GM18868 (cell line): ENCODE measurements around the gene CD72.
"Not testable (repeated sequence)": the region's sequence is repeated elsewhere in the genome, so short reads cannot be mapped to it uniquely, and the experiment has no call there.

Source experiments
- ATAC-seq: cut with Tn5 transposase; IDR thresholded peaks from one replicate; pipeline ENCODE4 v1.9.1; 2021; ENCODE audit warnings: mild to moderate bottlenecking, moderate library complexity; ENCODE audit not compliant: unreplicated experiment

CD72 gene

DNA sequence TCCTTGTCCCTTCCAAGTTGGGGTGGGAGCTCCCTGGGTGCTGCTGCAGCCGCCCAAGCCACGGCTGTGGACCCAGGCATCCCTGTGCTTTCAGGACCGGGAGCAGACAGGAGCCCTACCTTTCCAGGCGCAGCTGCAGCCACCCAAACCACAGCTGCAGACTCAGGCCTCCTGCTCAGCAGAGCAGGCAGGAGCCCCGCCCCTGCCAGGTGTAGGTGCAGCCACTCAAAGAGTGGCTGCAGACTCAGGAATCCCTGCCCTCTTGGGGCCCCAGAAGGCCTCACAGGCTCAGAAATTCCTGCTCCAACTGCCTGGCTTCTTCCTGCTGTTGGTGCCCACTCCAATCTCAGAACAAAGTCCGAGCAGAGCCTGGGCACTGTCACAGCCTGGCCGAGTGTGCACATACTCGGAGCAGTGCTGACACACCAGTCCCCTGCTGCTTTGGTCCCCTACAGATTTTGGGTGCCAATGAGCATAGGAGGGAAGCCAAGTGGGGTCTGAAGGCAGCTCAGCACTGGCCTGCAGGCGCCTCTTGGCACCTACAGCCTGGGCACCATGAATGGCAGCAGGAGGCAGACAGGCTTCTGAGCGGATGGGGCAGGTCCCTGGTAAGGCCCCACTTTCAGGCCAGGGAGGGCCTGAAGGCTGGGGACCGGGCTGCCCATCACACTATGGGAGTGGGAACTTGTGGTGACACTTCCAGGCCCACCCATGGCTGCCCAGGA is 19.2 kb downstream of the CD72 start:
- no peak for ATAC-seq

GRCh38 chr9:35596907-35597306 is 21.3 kb downstream of the CD72 start:
- not testable (repeated sequence) for ATAC-seq

DNA sequence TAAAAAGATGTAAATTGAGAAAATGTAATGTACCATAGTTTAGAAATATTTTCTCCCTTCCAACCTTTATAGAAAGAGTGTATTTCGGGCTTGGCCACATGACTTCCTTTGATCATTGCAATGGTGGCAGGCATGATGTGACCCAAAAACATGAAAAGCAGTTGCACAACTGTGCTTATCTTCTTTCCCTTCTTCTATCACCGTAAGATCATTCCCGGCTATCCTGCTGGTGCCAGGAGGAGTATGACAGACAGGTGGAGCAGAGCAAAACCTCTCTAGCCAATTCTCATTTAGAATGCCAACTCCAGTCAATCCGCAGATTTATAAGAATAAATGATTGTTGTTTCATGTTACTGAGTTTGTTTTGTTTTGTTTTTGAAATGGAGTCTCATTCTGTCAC is 23.7 kb downstream of the CD72 start:
- no peak for ATAC-seq

DNA sequence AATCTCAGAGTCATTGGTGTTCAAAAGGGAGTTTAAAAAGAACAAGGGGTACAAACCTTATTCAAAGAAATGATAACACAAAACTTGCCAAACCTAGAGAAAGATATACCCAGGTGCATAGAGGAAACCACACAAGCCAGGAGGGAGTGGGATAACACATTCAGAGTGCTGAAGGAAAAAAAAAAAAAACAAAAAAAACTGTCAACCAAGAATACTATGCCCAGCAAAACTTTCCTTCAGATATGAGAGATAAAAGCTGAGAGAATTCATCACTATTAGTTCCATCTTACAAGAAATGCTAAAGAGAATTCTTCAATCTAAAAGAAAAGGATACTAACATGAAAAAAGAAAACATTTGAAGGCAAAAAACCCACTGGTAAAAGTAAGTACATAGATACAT is 24.6 kb downstream of the CD72 start:
- no peak for ATAC-seq

DNA sequence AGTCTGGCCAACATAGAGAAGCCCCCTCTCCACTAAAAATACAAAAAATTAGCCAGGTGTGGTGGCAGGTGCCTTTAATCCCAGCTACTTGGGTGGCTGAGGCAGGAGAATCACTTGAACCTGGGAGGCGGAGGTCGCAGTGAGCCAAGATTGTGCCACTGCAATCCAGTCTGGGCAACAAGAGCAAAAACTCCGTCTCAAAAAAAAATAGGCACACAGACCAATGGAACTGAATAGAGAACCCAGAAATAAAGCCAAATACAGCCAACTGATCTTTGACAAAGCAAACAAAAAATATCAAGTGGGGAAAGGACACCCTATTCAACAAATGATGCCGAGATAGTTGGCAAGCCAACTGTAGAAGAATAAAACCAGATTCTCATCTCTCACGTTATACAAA is 29.7 kb downstream of the CD72 start:
- ATAC-seq = not testable (repeated sequence)

DNA sequence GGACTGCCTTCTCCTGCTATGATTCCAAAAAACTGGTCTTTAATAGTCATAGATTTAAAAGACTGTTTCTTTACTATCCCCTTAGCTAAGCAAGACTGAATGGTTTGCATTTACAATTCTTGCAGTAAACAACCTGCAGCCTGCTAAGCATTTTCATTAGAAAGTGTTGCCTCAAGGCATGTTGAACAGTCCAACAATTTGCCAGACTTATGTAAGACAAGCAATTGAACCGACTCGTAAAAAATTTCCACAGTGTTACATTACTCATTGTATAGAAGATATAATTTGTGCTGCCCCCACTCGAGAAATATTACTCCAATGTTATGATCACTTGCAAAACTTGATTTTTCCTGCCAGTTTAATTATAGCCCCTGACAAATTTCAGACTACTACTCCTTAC is 33.5 kb downstream of the CD72 start:
- ATAC-seq = not testable (repeated sequence)

- ATAC-seq = not testable (repeated sequence)
Measured at GRCh38 chr9:35583521-35583920, 34.7 kb downstream of the CD72 start.

DNA sequence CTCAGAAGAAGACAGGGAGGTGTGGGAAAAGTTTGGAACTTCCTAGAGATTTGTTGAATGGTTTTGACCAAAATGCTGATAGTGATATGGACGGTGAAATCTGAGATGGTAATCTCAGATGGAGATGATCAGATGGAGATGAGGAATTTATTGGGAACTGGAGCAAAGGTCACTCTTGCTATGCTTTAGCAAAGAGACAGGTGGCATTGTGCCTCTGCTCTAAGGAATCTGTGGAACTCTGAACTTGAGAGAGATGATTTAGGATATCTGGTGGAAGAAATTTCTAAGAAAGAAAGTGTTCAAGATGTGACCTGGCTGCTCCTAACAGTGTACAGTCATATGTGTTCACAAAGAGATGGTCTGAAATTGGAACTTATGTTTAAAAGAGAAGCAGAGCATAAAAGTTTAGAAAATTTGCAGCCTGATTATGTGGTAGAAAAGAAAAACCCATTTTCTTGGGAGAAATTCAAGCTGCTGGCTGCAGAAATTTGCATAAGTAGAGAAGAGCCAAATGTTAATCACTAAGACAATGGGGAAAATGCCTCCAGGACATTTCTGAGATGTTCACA is 38.5 kb downstream of the CD72 start:
- not testable (repeated sequence) for ATAC-seq

GRCh38 chr9:35579130-35579529 is 39.1 kb downstream of the CD72 start:
- ATAC-seq = no peak

GRCh38 chr9:35577486-35577885 is 40.7 kb downstream of the CD72 start:
- ATAC-seq = no peak

GRCh38 chr9:35575478-35575877 is 42.7 kb downstream of the CD72 start:
- no peak for ATAC-seq

DNA sequence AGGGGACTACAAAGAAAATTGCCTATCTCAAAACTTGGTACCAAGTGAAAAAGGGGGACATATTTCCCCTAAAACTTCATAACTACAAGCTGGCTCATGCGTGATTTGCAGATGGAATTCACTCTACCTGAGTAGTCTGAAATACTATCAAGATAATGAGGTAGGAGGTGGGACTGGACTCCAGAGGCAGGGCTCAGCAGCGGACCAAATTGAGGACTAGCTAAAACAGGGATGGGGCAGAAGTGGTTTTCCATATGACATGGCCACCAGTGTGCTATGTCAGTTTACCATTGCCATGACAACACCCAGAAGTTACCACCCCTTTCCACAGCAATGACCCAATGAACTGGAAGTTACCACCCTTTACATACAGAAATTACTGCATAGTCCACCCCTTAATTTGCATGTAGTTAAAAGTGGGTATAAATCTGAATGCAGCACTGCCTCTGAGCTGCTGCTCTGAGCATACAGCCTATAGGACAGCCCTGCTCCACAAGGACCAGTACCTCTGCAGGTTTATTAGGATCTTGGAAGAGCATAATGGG is 43.6 kb downstream of the CD72 start:
- ATAC-seq = no peak

GRCh38 chr9:35570709-35571504 is 47.3 kb downstream of the CD72 start:
- no peak for ATAC-seq

- no peak for ATAC-seq
Measured at GRCh38 chr9:35569206-35569605, 49.0 kb downstream of the CD72 start.

- no peak for ATAC-seq
Measured at GRCh38 chr9:35568196-35568595, 50.0 kb downstream of the CD72 start.

DNA sequence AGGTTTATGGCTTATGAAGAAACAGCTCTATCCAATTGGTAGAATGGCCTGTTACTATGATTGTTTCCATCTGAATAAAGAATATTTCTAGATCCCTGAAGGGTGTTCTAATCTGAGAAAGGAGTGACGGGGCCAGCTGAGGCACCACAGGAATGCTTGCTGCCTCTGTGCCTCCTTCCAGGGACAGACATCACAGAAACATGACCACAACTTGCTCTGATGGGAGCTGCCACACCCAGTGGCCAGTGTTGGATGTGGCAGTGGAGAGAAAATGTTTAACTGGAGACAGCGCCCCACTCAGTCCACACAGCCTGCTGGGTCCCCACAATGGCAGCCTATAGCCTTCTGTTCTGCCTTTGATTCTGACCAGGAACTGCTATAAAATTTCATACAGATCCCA is 51.8 kb downstream of the CD72 start:
- ATAC-seq = no peak

- no peak for ATAC-seq
Measured at GRCh38 chr9:35564658-35565061, 53.6 kb downstream of the CD72 start.

DNA sequence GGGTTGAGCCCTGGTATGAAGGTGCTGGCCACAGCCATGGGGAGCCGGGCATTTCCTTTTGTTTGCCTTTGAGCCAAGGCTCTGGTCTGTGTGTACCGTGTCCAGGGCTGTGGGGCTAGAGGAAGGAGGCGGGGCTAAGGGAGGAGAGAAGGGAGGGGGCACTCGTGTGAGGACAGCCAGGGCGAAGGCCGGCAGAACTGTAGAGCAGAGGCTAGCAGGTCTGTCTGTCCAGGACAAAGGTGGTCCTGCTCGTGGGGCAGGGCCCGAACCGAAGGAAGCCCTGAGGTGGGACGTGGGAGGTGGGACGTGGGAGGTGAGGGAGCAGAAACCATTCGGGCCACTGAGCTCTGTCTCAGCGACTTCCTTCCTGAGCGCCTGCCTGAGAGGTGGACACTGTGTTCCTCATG is 54.4 kb downstream of the CD72 start:
- ATAC-seq = no peak

- ATAC-seq = no peak
Measured at GRCh38 chr9:35562895-35563780, 55.1 kb downstream of the CD72 start.

GRCh38 chr9:35561468-35562261 is 56.5 kb downstream of the CD72 start:
- no peak for ATAC-seq
